Naive thymus-derived CD4-positive, alpha-beta T cell (primary cell): ENCODE data around the gene COX10. TPM values are rescaled to one million over a fixed set of nuclear protein-coding genes. Genes with fewer than 3 reads are reported as not detected.
A peak's percentile ranks its signal among the peaks of the same experiment; 100 is the strongest.

Source experiments
- ATAC-seq: fragments of 150-1000 bp; cut with Tn5 transposase; 2 replicates; pipeline ENCODE4 v1.10.0; 2021; ENCODE audit warnings: mild to moderate bottlenecking, moderate library complexity
- CTCF ChIA-PET: fragments of 350-600 bp; sonication (Branson Sonifier 250); formaldehyde crosslinking; loops from one replicate; lab custom pipeline; 2021; ENCODE audit warnings: antibody characterized with exemption; lab: Charles Lee
- POLR2A ChIA-PET: fragments of 350-600 bp; sonication (Branson Sonifier 250); formaldehyde crosslinking; loops from one replicate; lab custom pipeline; 2021; ENCODE audit warnings: antibody characterized with exemption, inconsistent platforms; lab: Charles Lee
- DNase-seq, 9 donors: peaks; one replicate each; pipeline versions ENCODE4 v3.0.0 to v3.0.0-alpha.2; 2020 to 2022; ENCODE audit warnings: mixed read lengths in 1 of 9
- H3K27ac ChIP-seq: one replicate; pipeline ENCODE4 v1.7.0; 2013; ENCODE audit warnings: mild to moderate bottlenecking, low read depth, low read length, moderate library complexity
- H3K27me3 ChIP-seq, 2 donors: one replicate each; pipeline ENCODE4 v1.7.0; 2013; ENCODE audit warnings: low read length in 2 of 2, mild to moderate bottlenecking in 2 of 2, moderate library complexity in 2 of 2; ENCODE audit not compliant: control insufficient read depth in 2 of 2, insufficient read depth in 2 of 2
- H3K36me3 ChIP-seq, 3 experiments: 1 replicate in 2 of 3; 2 replicates in 1 of 3; pipeline ENCODE4 v1.7.0; 2013; ENCODE audit warnings: low read length in 3 of 3, mild to moderate bottlenecking in 3 of 3, moderate library complexity in 1 of 3; ENCODE audit not compliant: insufficient read depth in 3 of 3, control insufficient read depth in 2 of 3
- H3K4me1 ChIP-seq, 2 donors: one replicate each; pipeline ENCODE4 v1.7.0; 2013; ENCODE audit warnings: low read length in 2 of 2, mild to moderate bottlenecking in 2 of 2, moderate library complexity in 1 of 2; ENCODE audit not compliant: control insufficient read depth in 2 of 2, insufficient read depth in 2 of 2
- H3K4me3 ChIP-seq: 2 replicates; pipeline ENCODE4 v1.7.0; 2013; ENCODE audit warnings: mild to moderate bottlenecking, low read length
- H3K9me3 ChIP-seq, 3 experiments: 1 replicate in 2 of 3; 2 replicates in 1 of 3; pipeline ENCODE4 v1.7.0; 2013; ENCODE audit warnings: low read length in 3 of 3; ENCODE audit not compliant: control insufficient read depth in 2 of 3
- H3K27ac Mint-ChIP-seq, 9 donors: one replicate each; pipeline ENCODE4 v1.8.0; 2020 to 2022; ENCODE audit warnings: mixed read lengths in 9 of 9, mild to moderate bottlenecking in 8 of 9, moderate library complexity in 5 of 9, inconsistent platforms in 2 of 9
- H3K27me3 Mint-ChIP-seq, 5 donors: one replicate each; pipeline ENCODE4 v1.8.0; 2021 to 2022; ENCODE audit warnings: mixed read lengths in 5 of 5, mild to moderate bottlenecking in 1 of 5
- H3K36me3 Mint-ChIP-seq, 5 donors: one replicate each; pipeline ENCODE4 v1.8.0; 2020 to 2022; ENCODE audit warnings: mixed read lengths in 5 of 5, mild to moderate bottlenecking in 3 of 5, inconsistent platforms in 1 of 5
- H3K4me1 Mint-ChIP-seq, 7 donors: one replicate each; pipeline ENCODE4 v1.8.0; 2020 to 2022; ENCODE audit warnings: mixed read lengths in 7 of 7, mild to moderate bottlenecking in 3 of 7, inconsistent platforms in 1 of 7
- H3K4me3 Mint-ChIP-seq, 10 donors: one replicate each; pipeline ENCODE4 v1.8.0; 2020 to 2022; ENCODE audit warnings: mild to moderate bottlenecking in 10 of 10, mixed read lengths in 10 of 10, moderate library complexity in 6 of 10, inconsistent platforms in 2 of 10
- H3K9me3 Mint-ChIP-seq, 11 donors: one replicate each; pipeline ENCODE4 v1.8.0; 2020 to 2022; ENCODE audit warnings: mixed read lengths in 11 of 11, mild to moderate bottlenecking in 4 of 11, inconsistent platforms in 1 of 11, moderate library complexity in 1 of 11
- intact Hi-C, 2 donors: fragments of 100-400 bp; cut with micrococcal nuclease; formaldehyde crosslinking; loops; one replicate each; pipeline ENCODE4 v1.15.1; 2023
- polyA plus RNA-seq, 2 donors: library from polyadenylated mRNA; unstranded; fragments of 300-500 nt; fragmentation: Illumina TruSeq; gene quantifications; one replicate each; pipeline ENCODE4 v1.2.3, GENCODE V29; 2021
- total RNA-seq, 6 experiments: library from RNA in 5 of 6; stranded (reverse) in 5 of 6; gene quantifications; 1 replicate in 5 of 6; 2 replicates in 1 of 6; pipeline ENCODE4 v1.2.3 and lab custom pipeline; 2021 to 2026

Gene COX10
- total and polyA plus RNA-seq, 7 experiments from 2014 or later = 16.2 to 30.6 (median 20.2) TPM

GRCh38 chr17:14205380-14205779 is 136.1 kb downstream of the COX10 start:
- intact Hi-C loops = loop anchor here in 1 of 2 donors (10.0 kb wide), 2 partner anchors 51 to 611 kb away; no protein-coding TSS in a partner anchor
- CTCF ChIA-PET = no interaction called here

GRCh38 chr17:14205992-14206461 is 136.7 kb downstream of the COX10 start:
- Mint-ChIP-seq H3K27ac (peak overlapping the region in 8 of 9 donors; percentile 69 to 96 (median 93)), H3K27me3 (no peaks in the 10 kb centered on the region), H3K4me3 (peak overlapping the region in 8 of 10 donors; percentile 35 to 72 (median 64)), H3K36me3 (peaks cover 11 to 45% (median 19%) of the 10 kb centered on the region in 5 donors), H3K9me3 (peaks cover 0 to 2% (median 0%) of the 10 kb centered on the region in 11 donors), H3K4me1 (peaks cover 56 to 78% (median 64%) of the 10 kb centered on the region in 7 donors)
- DNase-seq (peak in 3 of 9 donors; percentile 81 to 86 (median 84)), ATAC-seq (peak; percentile 35)
- no peaks in the 10 kb centered on the region for H3K27me3 ChIP-seq
- no peaks in the 10 kb centered on the region for H3K9me3 ChIP-seq
- H3K4me3 ChIP-seq = no peak overlapping the region
- peaks cover 0 to 19% (median 0%) of the 10 kb centered on the region in 3 experiments for H3K36me3 ChIP-seq
- no peak overlapping the region for H3K27ac ChIP-seq
- intact Hi-C loops = loop anchor here in 1 of 2 donors (10.0 kb wide), 2 partner anchors 51 to 611 kb away; no protein-coding TSS in a partner anchor
- ChIA-PET POLR2A (interaction anchor here (0.6 to 4.8 kb wide), 5 partner anchors 8 to 96 kb away, joined by 3 to 41 read pairs (median 4); partner anchors contain the start of gene HS3ST3B1), CTCF (interaction anchor here (0.8 kb wide), 1 partner anchor 127 kb away, joined by 3 read pairs; no protein-coding TSS in a partner anchor)
- H3K4me1 ChIP-seq = peaks cover 54% of the 10 kb centered on the region in 2 donors

More at GRCh38 chr17:14205380-14205779, 136.1 kb downstream of the COX10 start:
- no peak for DNase-seq
- POLR2A ChIA-PET = interaction anchor here (0.6 to 4.8 kb wide), 4 partner anchors 8 to 97 kb away, joined by 3 to 41 read pairs (median 4); partner anchors contain the start of gene HS3ST3B1
- Mint-ChIP-seq H3K27me3 (no peaks in the 10 kb centered on the region), H3K36me3 (peaks cover 11 to 43% (median 14%) of the 10 kb centered on the region in 5 donors), H3K4me3 (peak overlapping the region; percentile 29 to 72 (median 64)), H3K4me1 (peaks cover 60 to 82% (median 69%) of the 10 kb centered on the region in 7 donors), H3K27ac (peak overlapping the region; percentile 86 to 96 (median 94)), H3K9me3 (peaks cover 0 to 2% (median 0%) of the 10 kb centered on the region in 11 donors)
- H3K36me3 ChIP-seq = peaks cover 0 to 19% (median 0%) of the 10 kb centered on the region in 3 experiments
- ATAC-seq = no peak
- H3K27me3 ChIP-seq = no peaks in the 10 kb centered on the region
- H3K4me3 ChIP-seq = no peak overlapping the region
- no peak overlapping the region for H3K27ac ChIP-seq
- no peaks in the 10 kb centered on the region for H3K9me3 ChIP-seq
- peaks cover 60 to 61% of the 10 kb centered on the region in 2 donors for H3K4me1 ChIP-seq

- no peaks in the 10 kb centered on the region for H3K9me3 ChIP-seq
- DNase-seq (no peak), ATAC-seq (no peak)
- intact Hi-C loops = loop anchor here in 1 of 2 donors (10.0 kb wide), 2 partner anchors 52 to 612 kb away; no protein-coding TSS in a partner anchor
- H3K27ac Mint-ChIP-seq = peak overlapping the region in 3 of 9 donors; percentile 83 to 94 (median 86)
- ChIA-PET POLR2A (interaction anchor here (1.1 to 4.8 kb wide), 2 partner anchors 7 to 96 kb away, joined by 3 to 41 read pairs; partner anchors contain the start of gene HS3ST3B1), CTCF (no interaction called here)
- no peaks in the 10 kb centered on the region for H3K27me3 Mint-ChIP-seq
- H3K27me3 ChIP-seq = no peaks in the 10 kb centered on the region
- peak overlapping the region in 2 of 10 donors; percentile 47 to 53 for H3K4me3 Mint-ChIP-seq
- peaks cover 46% of the 10 kb centered on the region in 2 donors for H3K4me1 ChIP-seq
- no peak overlapping the region for H3K4me3 ChIP-seq
- H3K27ac ChIP-seq = no peak overlapping the region
- H3K36me3 Mint-ChIP-seq = peaks cover 11 to 54% (median 24%) of the 10 kb centered on the region in 5 donors
- H3K4me1 Mint-ChIP-seq = peaks cover 55 to 78% (median 60%) of the 10 kb centered on the region in 7 donors
- H3K9me3 Mint-ChIP-seq = peaks cover 0 to 3% (median 0%) of the 10 kb centered on the region in 11 donors
- peaks cover 0 to 19% (median 0%) of the 10 kb centered on the region in 3 experiments for H3K36me3 ChIP-seq
Observed at GRCh38 chr17:14206891-14207290, 137.6 kb downstream of the COX10 start.

- H3K4me3 Mint-ChIP-seq = peak overlapping the region in 2 of 10 donors; percentile 53 to 62
- POLR2A ChIA-PET = interaction anchor here (0.7 to 4.8 kb wide), 2 partner anchors 95 to 372 kb away, joined by 3 to 41 read pairs; partner anchors contain the start of gene HS3ST3B1
- H3K36me3 ChIP-seq = peaks cover 0 to 19% (median 0%) of the 10 kb centered on the region in 3 experiments
- H3K27me3 Mint-ChIP-seq = no peaks in the 10 kb centered on the region
- ATAC-seq (no peak), DNase-seq (no peak)
- peaks cover 37% of the 10 kb centered on the region in 2 donors for H3K4me1 ChIP-seq
- no peaks in the 10 kb centered on the region for H3K27me3 ChIP-seq
- H3K4me1 Mint-ChIP-seq = peaks cover 49 to 73% (median 55%) of the 10 kb centered on the region in 7 donors
- peaks cover 11 to 57% (median 29%) of the 10 kb centered on the region in 5 donors for H3K36me3 Mint-ChIP-seq
- H3K4me3 ChIP-seq = no peak overlapping the region
- no peaks in the 10 kb centered on the region for H3K9me3 ChIP-seq
- intact Hi-C loops = loop anchor here in 1 of 2 donors (10.0 kb wide), 2 partner anchors 53 to 613 kb away; no protein-coding TSS in a partner anchor
- peaks cover 0 to 3% (median 0%) of the 10 kb centered on the region in 11 donors for H3K9me3 Mint-ChIP-seq
- H3K27ac ChIP-seq = no peak overlapping the region
- peak overlapping the region in 6 of 9 donors; percentile 30 to 94 (median 72) for H3K27ac Mint-ChIP-seq
- CTCF ChIA-PET = no interaction called here
Observed at GRCh38 chr17:14207791-14208190, 138.5 kb downstream of the COX10 start.

DNA sequence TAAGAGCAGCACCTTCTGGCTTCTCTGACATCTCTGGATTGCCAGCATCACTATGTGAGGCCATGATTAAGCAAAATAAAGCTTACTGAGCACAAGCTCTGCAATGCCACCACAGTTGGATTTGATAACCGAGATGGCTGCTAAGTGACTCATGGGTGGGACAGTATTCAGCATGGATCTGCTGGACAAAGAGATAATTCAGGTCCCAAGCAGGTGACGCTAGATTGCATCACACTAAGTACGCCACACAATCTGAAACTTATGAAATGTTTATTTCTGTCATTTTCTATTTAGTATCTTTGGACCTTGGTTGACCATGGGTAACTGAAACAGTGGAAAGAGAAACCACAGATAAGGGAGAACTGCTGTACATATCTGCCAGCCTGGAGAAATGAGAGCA is 139.9 kb downstream of the COX10 start:
- H3K4me3 ChIP-seq = no peak overlapping the region
- ChIA-PET POLR2A (interaction anchor here (4.8 kb wide), 1 partner anchor 93 kb away, joined by 41 read pairs; the partner anchor contains the start of gene HS3ST3B1), CTCF (no interaction called here)
- no peaks in the 10 kb centered on the region for H3K9me3 ChIP-seq
- H3K27ac ChIP-seq = no peak overlapping the region
- H3K36me3 ChIP-seq = peaks cover 0 to 19% (median 0%) of the 10 kb centered on the region in 3 experiments
- Mint-ChIP-seq H3K4me1 (peaks cover 36 to 59% (median 41%) of the 10 kb centered on the region in 7 donors), H3K36me3 (peaks cover 11 to 69% (median 35%) of the 10 kb centered on the region in 5 donors), H3K27me3 (no peaks in the 10 kb centered on the region), H3K9me3 (peaks cover 0 to 3% (median 0%) of the 10 kb centered on the region in 11 donors), H3K27ac (peak overlapping the region in 2 of 9 donors; percentile 54 to 75), H3K4me3 (no peak overlapping the region)
- ATAC-seq (no peak), DNase-seq (no peak)
- no peaks in the 10 kb centered on the region for H3K27me3 ChIP-seq
- intact Hi-C loops = loop anchor here in 1 of 2 donors (10.0 kb wide), 2 partner anchors 54 to 614 kb away; no protein-coding TSS in a partner anchor
- H3K4me1 ChIP-seq = peaks cover 23 to 25% of the 10 kb centered on the region in 2 donors

DNA sequence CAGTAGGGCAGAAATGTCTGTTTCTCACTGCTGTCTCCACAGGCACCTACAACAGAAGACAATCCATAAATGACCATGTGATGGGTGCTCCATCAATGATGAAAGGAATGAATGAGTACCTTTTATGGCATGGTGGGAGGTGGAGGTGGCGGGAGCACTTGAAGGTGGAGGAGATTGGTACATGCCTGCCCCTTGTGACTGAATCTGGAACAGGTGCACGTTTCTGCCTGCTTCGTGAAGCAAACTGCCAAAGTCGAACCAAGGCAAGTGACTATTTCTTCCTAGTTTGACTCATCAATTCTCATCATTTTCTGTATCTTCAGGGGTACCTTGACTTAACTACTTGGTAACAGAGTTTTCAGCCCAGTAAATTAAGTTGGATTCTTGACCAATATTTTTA is 141.9 kb downstream of the COX10 start:
- no peak overlapping the region for H3K4me3 Mint-ChIP-seq

More for the DNA sequence above, 141.9 kb downstream of the COX10 start:
- peaks cover 0 to 19% (median 0%) of the 10 kb centered on the region in 3 experiments for H3K36me3 ChIP-seq
- H3K27me3 Mint-ChIP-seq = no peaks in the 10 kb centered on the region
- intact Hi-C loops = loop anchor here in 1 of 2 donors (2.0 kb wide), 1 partner anchor 716 kb away; no protein-coding TSS in a partner anchor
- no peak for DNase-seq
- ChIA-PET POLR2A (no interaction called here), CTCF (interaction anchor here (0.6 to 1.3 kb wide), 5 partner anchors 90 to 573 kb away, joined by 3 to 4 read pairs (median 4); partner anchors contain the start of gene HS3ST3B1)
- H3K4me3 ChIP-seq = no peak overlapping the region
- no peak for ATAC-seq
- H3K27ac Mint-ChIP-seq = peak overlapping the region in 3 of 9 donors; percentile 15 to 46 (median 18)
- peaks cover 11 to 66% (median 36%) of the 10 kb centered on the region in 5 donors for H3K36me3 Mint-ChIP-seq
- H3K4me1 Mint-ChIP-seq = peaks cover 16 to 42% (median 22%) of the 10 kb centered on the region in 7 donors
- no peaks in the 10 kb centered on the region for H3K27me3 ChIP-seq
- H3K9me3 Mint-ChIP-seq = peaks cover 0 to 3% (median 0%) of the 10 kb centered on the region in 11 donors
- H3K27ac ChIP-seq = no peak overlapping the region
- peaks cover 4 to 8% of the 10 kb centered on the region in 2 donors for H3K4me1 ChIP-seq
- H3K9me3 ChIP-seq = no peaks in the 10 kb centered on the region
